BE2C (cell line): ENCODE data around the gene SLC20A1.

Source experiments
- DNase-seq: peaks from one replicate; pipeline ENCODE4 v3.0.0-alpha.2; 2020
- H3K27me3 ChIP-seq: fragments of 250-450 bp; sonication (Bioruptor Pico); 2 replicates; pipeline ENCODE4 v1.5.1; 2020; ENCODE audit warnings: mild to moderate bottlenecking
- H3K36me3 ChIP-seq: fragments of 250-450 bp; sonication (Bioruptor Pico); 2 replicates; pipeline ENCODE4 v1.5.1; 2020; ENCODE audit warnings: mild to moderate bottlenecking
- H3K4me1 ChIP-seq: fragments of 250-450 bp; sonication (Bioruptor Pico); 2 replicates; pipeline ENCODE4 v1.5.1; 2020
- H3K4me3 ChIP-seq: 2 replicates; pipeline ENCODE4 v1.5.1; 2011; ENCODE audit warnings: low read depth, low read length
- H3K9me3 ChIP-seq: fragments of 250-450 bp; sonication (Bioruptor Pico); 2 replicates; pipeline ENCODE4 v1.5.1; 2020
- CTCF ChIP-seq: IDR thresholded peaks from 2 replicates; pipeline ENCODE4 v1.5.1; 2012; ENCODE audit warnings: mild to moderate bottlenecking, low read depth, low read length

SLC20A1 gene

DNA sequence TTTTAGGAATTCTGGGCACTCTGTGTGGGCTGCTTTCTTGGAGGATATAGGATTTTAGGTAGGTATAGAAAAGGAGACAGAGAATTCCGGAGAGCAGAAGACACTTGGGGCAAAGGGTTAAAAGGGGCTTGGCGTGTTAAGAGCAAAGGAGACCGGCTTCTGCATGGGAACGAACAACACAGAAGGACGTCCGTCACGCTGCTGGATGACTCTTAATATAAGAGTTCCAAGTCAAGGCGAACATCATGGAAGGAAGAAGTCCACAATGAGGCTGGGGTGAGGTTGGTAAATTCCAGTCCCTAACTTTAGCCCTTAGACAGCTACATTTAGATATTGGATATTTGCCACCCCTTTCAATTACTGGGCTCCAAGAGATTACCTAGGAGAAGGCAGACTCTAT is 15.9 kb upstream of the SLC20A1 start:
- no peak for DNase-seq
- no peak for TF ChIP-seq CTCF
- Histone ChIP-seq H3K4me1 (no peaks in the 10 kb centered on the region), H3K4me3 (no peak overlapping the region), H3K27me3 (no peaks in the 10 kb centered on the region), H3K36me3 (no peaks in the 10 kb centered on the region), H3K9me3 (no peaks in the 10 kb centered on the region)

- no peaks in the 10 kb centered on the region for H3K4me1 ChIP-seq
- no peak for TF ChIP-seq CTCF
- H3K4me3 ChIP-seq, result no peak overlapping the region
- H3K27me3 ChIP-seq, result no peaks in the 10 kb centered on the region
- no peak for DNase-seq
- H3K9me3 ChIP-seq, result no peaks in the 10 kb centered on the region
- no peaks in the 10 kb centered on the region for H3K36me3 ChIP-seq
Measured at GRCh38 chr2:112630268-112630667, 15.5 kb upstream of the SLC20A1 start.

DNA sequence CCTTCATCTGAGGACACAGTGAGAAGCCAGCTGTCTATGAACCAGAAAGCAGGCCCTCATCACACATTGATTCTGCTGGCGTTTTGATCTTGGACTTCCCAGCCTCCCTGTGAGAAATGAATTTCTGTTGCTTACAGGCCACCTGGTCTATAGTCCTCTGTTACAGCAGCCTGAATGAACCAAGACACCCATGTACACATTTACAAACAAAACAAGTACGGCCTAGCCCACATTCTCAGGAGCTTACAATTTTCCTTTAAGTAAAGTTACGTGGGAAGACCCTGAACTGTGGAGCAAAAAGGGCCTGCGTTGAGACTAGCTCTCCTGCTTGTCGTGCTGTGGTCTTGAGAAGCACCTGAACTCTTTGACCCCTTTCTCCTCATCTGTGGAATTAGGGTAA is 12.0 kb upstream of the SLC20A1 start:
- Histone ChIP-seq H3K4me3 (no peak overlapping the region), H3K4me1 (no peaks in the 10 kb centered on the region), H3K27me3 (no peaks in the 10 kb centered on the region), H3K36me3 (no peaks in the 10 kb centered on the region), H3K9me3 (no peaks in the 10 kb centered on the region)
- DNase-seq, result no peak
- no peak for TF ChIP-seq CTCF

- H3K9me3 ChIP-seq, result no peaks in the 10 kb centered on the region
- DNase-seq, result no peak
- no peaks in the 10 kb centered on the region for H3K4me1 ChIP-seq
- H3K36me3 ChIP-seq, result no peaks in the 10 kb centered on the region
- H3K4me3 ChIP-seq, result no peak overlapping the region
- TF ChIP-seq CTCF, result no peak
- no peaks in the 10 kb centered on the region for H3K27me3 ChIP-seq
Measured at GRCh38 chr2:112634153-112634873, 11.4 kb upstream of the SLC20A1 start.

DNA sequence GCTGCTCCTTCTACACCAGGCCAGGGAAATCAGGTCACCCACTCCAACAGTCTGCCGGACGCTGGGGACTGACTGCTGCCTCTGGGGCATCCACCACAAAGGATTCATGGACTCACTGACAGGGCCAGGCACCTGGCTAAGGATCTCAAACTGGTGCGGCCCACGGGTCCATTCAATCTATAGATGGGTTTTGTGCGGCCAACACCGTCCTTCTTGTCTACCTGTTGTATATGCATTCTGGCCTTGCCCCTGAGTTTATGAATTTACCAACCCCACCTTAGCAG is 10.9 kb upstream of the SLC20A1 start:
- Histone ChIP-seq H3K27me3 (no peaks in the 10 kb centered on the region), H3K36me3 (no peaks in the 10 kb centered on the region), H3K4me1 (no peaks in the 10 kb centered on the region), H3K4me3 (no peak overlapping the region), H3K9me3 (no peaks in the 10 kb centered on the region)
- no peak for TF ChIP-seq CTCF
- DNase-seq, result no peak

GRCh38 chr2:112636605-112637288 is 9.0 kb upstream of the SLC20A1 start:
- H3K27me3 ChIP-seq, result no peaks in the 10 kb centered on the region
- no peak for DNase-seq
- H3K9me3 ChIP-seq, result no peaks in the 10 kb centered on the region
- no peaks in the 10 kb centered on the region for H3K4me1 ChIP-seq
- no peak overlapping the region for H3K4me3 ChIP-seq
- no peak for TF ChIP-seq CTCF
- no peaks in the 10 kb centered on the region for H3K36me3 ChIP-seq
